ENCODE results near the gene NDUFA3. TPM values are rescaled to one million over a fixed set of nuclear protein-coding genes. Genes with fewer than 3 reads are reported as not detected.

The NDUFA3 gene
- total RNA-seq, 2 donors from 2014 or later: 4.7 to 5.3 TPM

DNA sequence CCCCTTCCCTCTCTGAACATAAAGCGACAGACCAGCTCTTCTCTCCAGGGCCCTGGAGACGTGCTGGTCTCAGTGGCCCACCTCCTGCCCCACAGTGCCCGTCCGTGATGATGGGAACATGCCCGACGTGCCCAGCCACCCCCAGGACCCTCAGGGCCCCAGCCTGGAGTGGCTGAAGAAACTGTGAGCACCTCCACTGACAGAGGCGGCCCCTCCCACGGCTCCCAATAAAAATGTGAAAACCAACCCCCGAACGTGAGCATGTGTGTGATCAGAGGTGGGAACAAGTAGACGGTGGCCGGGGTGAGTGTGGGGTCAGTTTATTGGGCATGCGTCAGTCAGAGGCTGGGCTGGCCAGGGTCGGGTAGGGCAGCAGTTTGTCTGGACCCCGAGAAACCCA, 4.1 kb downstream of the NDUFA3 start:
- Histone ChIP-seq H3K9me3 (no peaks in the 10 kb centered on the region), H3K4me3 (no peak overlapping the region), H3K27ac (no peak overlapping the region), H3K27me3 (no peaks in the 10 kb centered on the region), H3K4me1 (peaks cover 20% of the 10 kb centered on the region), H3K36me3 (replicated peaks in 1 of 2; ENCODE audit: insufficient read depth in 1 of 2, low read depth in 2 of 2) (peaks cover 10 to 26% of the 10 kb centered on the region in 2 donors)
- WGBS, 2 donors: 82 to 86% methylated on average over 13 to 15 of the region's 15 CpGs
- ATAC-seq: no peak
- DNase-seq: peak in 1 of 4 donors; percentile 7
- no peak for TF ChIP-seq POLR2A (IDR thresholded peaks at IDR 0.05)
- TF ChIP-seq, protein P1, sequence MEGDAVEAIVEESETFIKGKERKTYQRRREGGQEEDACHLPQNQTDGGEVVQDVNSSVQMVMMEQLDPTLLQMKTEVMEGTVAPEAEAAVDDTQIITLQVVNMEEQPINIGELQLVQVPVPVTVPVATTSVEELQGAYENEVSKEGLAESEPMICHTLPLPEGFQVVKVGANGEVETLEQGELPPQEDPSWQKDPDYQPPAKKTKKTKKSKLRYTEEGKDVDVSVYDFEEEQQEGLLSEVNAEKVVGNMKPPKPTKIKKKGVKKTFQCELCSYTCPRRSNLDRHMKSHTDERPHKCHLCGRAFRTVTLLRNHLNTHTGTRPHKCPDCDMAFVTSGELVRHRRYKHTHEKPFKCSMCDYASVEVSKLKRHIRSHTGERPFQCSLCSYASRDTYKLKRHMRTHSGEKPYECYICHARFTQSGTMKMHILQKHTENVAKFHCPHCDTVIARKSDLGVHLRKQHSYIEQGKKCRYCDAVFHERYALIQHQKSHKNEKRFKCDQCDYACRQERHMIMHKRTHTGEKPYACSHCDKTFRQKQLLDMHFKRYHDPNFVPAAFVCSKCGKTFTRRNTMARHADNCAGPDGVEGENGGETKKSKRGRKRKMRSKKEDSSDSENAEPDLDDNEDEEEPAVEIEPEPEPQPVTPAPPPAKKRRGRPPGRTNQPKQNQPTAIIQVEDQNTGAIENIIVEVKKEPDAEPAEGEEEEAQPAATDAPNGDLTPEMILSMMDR (IDR thresholded peaks at IDR 0.05): no peak
- intact Hi-C loops (cut with DNase I): no loop called here

DNA sequence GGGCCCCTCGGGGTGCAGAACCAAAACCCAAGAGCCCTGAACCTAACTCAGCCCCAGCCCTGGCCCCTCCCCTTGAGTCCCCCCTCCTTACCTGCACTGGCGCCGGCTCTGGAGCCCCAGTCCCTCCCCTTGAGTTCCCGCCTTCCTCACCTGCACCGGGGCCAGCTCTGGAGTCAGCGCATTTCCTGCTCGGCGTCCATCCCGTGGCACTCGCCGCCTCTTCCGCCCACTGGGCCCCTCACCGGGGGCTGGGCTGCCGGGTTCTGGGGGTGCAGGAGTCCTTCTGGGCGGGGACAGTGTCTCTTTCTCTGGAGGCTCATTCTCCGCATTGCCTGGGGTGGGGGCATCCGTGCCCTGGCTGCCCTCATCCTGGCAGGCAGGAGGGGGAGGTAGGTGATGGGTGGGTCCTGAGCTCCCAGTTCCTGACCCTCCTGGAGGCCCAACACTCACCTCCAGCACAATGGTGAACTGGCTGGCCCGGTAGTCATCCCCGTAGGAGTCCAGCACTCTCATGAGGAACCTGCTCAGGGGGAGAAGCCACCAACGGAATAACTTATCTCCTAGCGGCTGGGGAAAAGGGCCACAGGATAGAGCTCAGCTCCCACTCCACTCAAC, 5.3 kb downstream of the NDUFA3 start:
- H3K27me3 ChIP-seq: no peaks in the 10 kb centered on the region
- no peak for ATAC-seq
- TF ChIP-seq POLR2A (IDR thresholded peaks at IDR 0.05): no peak
- TF ChIP-seq, protein P1 (IDR thresholded peaks at IDR 0.05): no peak
- WGBS, 2 donors: 82 to 83% methylated on average over 15 to 21 of the region's 21 CpGs
- H3K36me3 ChIP-seq (replicated peaks in 1 of 2; ENCODE audit: insufficient read depth in 1 of 2, low read depth in 2 of 2): peaks cover 10 to 26% of the 10 kb centered on the region in 2 donors
- no peaks in the 10 kb centered on the region for H3K9me3 ChIP-seq
- H3K27ac ChIP-seq: no peak overlapping the region
- H3K4me3 ChIP-seq: no peak overlapping the region
- peaks cover 14% of the 10 kb centered on the region for H3K4me1 ChIP-seq
- peak in 1 of 4 donors; percentile 10 for DNase-seq
- intact Hi-C loops (cut with DNase I): no loop called here

DNA sequence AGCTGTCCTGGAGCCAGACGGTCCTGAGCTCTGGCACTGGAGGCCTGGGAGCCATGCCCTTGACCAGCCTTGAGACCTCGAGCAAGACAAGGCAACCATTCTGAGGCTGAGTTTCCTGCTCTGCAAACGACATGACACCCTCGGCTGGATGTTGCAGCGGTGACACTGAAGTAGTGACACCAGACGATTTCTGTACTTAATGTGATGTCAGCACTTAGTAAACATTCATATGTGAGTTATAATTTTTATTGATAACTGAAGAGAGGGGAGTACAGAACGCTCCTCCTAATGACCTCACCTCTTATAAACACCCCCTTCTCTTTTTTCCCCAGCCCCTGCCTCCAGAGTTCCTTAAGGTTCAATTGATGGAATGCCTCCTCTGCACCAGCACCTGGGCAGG, 5.8 kb downstream of the NDUFA3 start:
- H3K36me3 ChIP-seq (replicated peaks in 1 of 2; ENCODE audit: insufficient read depth in 1 of 2, low read depth in 2 of 2): peaks cover 10 to 26% of the 10 kb centered on the region in 2 donors

DNA sequence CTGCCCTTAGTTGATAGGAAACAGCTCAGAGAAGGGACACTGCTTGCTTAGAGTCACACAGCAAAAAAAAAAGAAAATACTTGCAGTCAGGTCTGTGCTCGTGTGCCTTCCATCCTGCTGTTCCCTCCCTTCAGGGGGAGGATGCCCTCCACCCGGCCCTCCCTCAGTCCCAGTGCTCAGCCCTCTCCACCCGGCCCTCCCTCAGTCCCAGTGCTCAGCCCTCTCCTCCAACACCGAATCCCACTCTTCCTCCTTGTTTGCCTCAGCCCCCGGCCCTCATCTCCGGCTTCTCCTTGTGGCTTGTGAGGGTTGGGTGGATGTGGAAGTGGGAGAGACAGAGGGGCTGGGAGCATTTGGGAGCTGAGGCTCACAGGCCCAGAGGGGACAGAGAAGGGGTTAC, 7.0 kb downstream of the NDUFA3 start:
- ATAC-seq (peak; percentile 25), DNase-seq (no peak)
- TF ChIP-seq, protein P1 (IDR thresholded peaks at IDR 0.05): no peak
- TF ChIP-seq POLR2A (IDR thresholded peaks at IDR 0.05): no peak
- Histone ChIP-seq H3K27me3 (no peaks in the 10 kb centered on the region), H3K9me3 (no peaks in the 10 kb centered on the region), H3K36me3 (replicated peaks in 1 of 2; ENCODE audit: insufficient read depth in 1 of 2, low read depth in 2 of 2) (peaks cover 10 to 26% of the 10 kb centered on the region in 2 donors), H3K27ac (no peak overlapping the region), H3K4me3 (no peak overlapping the region), H3K4me1 (peaks cover 10% of the 10 kb centered on the region)
- intact Hi-C loops (cut with DNase I): no loop called here
- 77 to 86% methylated on average over 6 of the region's 6 CpGs for WGBS, 2 donors

More for the DNA sequence above, 5.8 kb downstream of the NDUFA3 start:
- Histone ChIP-seq H3K27ac (no peak overlapping the region), H3K4me1 (peaks cover 10% of the 10 kb centered on the region), H3K9me3 (no peaks in the 10 kb centered on the region), H3K4me3 (no peak overlapping the region), H3K27me3 (no peaks in the 10 kb centered on the region)
- no peak for ATAC-seq
- 72 to 74% methylated on average over 6 to 7 of the region's 7 CpGs for WGBS, 2 donors
- no peak for TF ChIP-seq POLR2A (IDR thresholded peaks at IDR 0.05)
- intact Hi-C loops (cut with DNase I): no loop called here
- no peak for DNase-seq

DNA sequence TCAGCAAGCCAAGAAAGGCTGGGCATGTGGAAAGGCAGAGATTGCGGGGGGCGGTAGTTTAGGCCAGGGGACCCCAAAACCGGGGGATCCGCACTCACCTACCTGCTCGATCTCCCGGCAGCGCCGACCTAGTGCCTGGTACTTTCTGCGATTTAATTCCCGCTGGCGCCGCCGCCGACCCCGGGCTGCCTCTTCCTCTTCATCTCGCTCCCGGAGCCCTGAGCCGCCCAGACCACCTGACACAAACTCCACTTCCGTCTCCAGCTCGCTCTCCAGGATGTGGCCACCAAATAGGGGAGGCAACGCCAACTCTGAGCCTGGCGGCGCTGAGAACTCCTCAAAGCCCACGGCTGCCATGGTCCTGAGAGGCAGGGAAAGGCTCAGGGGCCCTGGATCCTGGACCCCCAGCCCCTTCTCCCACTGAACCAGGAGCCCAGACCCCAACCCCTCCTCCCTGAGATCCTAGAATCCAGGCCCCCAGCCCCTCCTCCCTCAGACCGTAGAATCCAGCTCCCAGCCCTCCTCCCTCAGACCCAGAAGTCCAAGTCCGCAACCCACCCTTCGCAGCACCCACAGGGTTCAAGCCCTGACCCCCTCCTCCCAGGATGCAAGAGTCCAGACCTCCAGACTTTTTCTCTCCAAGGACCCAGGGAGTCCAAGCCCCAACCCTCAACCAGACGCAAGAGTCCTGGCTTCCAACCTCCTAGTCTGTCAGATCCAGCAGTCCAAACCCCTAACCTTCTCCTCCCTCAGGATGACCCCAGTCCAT, 11.9 kb downstream of the NDUFA3 start:
- peak in 2 of 4 donors; percentile 21 to 52 for DNase-seq
- TF ChIP-seq, protein P1 (IDR thresholded peaks at IDR 0.05): no peak
- TF ChIP-seq POLR2A (IDR thresholded peaks at IDR 0.05): no peak
- intact Hi-C loops (cut with DNase I): no loop called here
- no peak for ATAC-seq
- peaks cover 27% of the 10 kb centered on the region for H3K4me1 ChIP-seq
- H3K36me3 ChIP-seq (replicated peaks in 1 of 2; ENCODE audit: insufficient read depth in 1 of 2, low read depth in 2 of 2): peaks cover 0 to 6% of the 10 kb centered on the region in 2 donors
- no peaks in the 10 kb centered on the region for H3K27me3 ChIP-seq
- H3K9me3 ChIP-seq: no peaks in the 10 kb centered on the region
- H3K4me3 ChIP-seq: peak overlapping the region; percentile 59 to 69
- WGBS, 2 donors: 12 to 25% methylated on average over 23 to 28 of the region's 28 CpGs
- H3K27ac ChIP-seq: peak overlapping the region; percentile 67 to 93 (median 83)
